ENCODE results near the gene RRAS. TPM values are rescaled to one million over a fixed set of nuclear protein-coding genes. Genes with fewer than 3 reads are reported as not detected.

Gene RRAS
- total and polyA plus RNA-seq, 2 donors from 2014 or later: 92.3 to 140 TPM

- H3K9ac ChIP-seq (ENCODE audit: low read length in 3 of 3): peak within 1 kb of the TSS; percentile 60 to 98 (median 64)
- no peaks in the 10 kb centered on the region for H3K9me3 ChIP-seq (ENCODE audit: control insufficient read depth in 2 of 3, insufficient read depth in 1 of 3, low read length in 3 of 3)
- TF ChIP-seq, protein P1, sequence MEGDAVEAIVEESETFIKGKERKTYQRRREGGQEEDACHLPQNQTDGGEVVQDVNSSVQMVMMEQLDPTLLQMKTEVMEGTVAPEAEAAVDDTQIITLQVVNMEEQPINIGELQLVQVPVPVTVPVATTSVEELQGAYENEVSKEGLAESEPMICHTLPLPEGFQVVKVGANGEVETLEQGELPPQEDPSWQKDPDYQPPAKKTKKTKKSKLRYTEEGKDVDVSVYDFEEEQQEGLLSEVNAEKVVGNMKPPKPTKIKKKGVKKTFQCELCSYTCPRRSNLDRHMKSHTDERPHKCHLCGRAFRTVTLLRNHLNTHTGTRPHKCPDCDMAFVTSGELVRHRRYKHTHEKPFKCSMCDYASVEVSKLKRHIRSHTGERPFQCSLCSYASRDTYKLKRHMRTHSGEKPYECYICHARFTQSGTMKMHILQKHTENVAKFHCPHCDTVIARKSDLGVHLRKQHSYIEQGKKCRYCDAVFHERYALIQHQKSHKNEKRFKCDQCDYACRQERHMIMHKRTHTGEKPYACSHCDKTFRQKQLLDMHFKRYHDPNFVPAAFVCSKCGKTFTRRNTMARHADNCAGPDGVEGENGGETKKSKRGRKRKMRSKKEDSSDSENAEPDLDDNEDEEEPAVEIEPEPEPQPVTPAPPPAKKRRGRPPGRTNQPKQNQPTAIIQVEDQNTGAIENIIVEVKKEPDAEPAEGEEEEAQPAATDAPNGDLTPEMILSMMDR (IDR thresholded peaks at IDR 0.05; ENCODE audit: borderline replicate concordance, extremely low read depth, insufficient read depth): no peak
- H3K27ac ChIP-seq (ENCODE audit: low read depth in 2 of 2, low read length in 2 of 2): peak within 1 kb of the TSS; percentile 88 to 95
- H3K4me1 ChIP-seq (ENCODE audit: control insufficient read depth in 2 of 3, insufficient read depth in 2 of 3, low read depth in 1 of 3, low read length in 3 of 3): peaks cover 0 to 13% (median 11%) of the 10 kb centered on the region in 3 donors
- DNase-seq (peak; percentile 97 to 99 (median 98)), FAIRE-seq (peak; percentile 77)
- H3K4me3 ChIP-seq (ENCODE audit: low read length in 3 of 3): peak within 1 kb of the TSS; percentile 65 to 98 (median 86)
- H3K27me3 ChIP-seq (ENCODE audit: control insufficient read depth, insufficient read depth, low read length): no peaks in the 10 kb centered on the region
- peaks cover 0 to 16% (median 4%) of the 10 kb centered on the region in 3 donors for H3K36me3 ChIP-seq (ENCODE audit: control insufficient read depth in 2 of 3, insufficient read depth in 3 of 3, low read length in 3 of 3)
- intact Hi-C loops (cut with DNase I): no loop called here
Measured at GRCh38 chr19:49665351-49666119, 25.6 kb upstream of the RRAS start, which contains the start of the genes BCL2L12 and IRF3. Gene BCL2L12, plus strand, starts transcription at chr19:49665933. Its CDS starts 760 bp downstream, at chr19:49666693. Gene IRF3, minus strand, starts transcription at chr19:49665857. Its CDS starts 1,019 bp downstream, at chr19:49664838.

DNA sequence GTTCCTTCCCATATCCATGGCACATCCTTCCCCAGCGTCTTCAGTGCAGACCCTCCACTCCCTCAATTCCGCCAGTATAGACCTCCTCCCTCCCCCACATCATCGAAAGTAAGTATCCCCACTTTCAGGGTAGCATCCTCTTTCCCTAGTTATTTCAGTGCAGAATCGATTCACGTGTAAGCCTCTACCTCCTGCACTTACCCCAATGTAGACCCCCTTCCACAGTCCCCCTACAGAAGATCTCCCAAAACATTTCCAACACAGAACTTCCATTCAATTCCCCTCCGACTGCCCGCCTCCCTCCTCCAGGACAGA, 25.1 kb upstream of the RRAS start:
- DNase-seq (no peak), FAIRE-seq (no peak)
- H3K36me3 ChIP-seq (ENCODE audit: control insufficient read depth in 2 of 3, insufficient read depth in 3 of 3, low read length in 3 of 3): peaks cover 0 to 16% (median 9%) of the 10 kb centered on the region in 3 donors
- H3K4me3 ChIP-seq (ENCODE audit: low read length in 3 of 3): peak overlapping the region; percentile 65 to 98 (median 86)
- peak overlapping the region; percentile 60 to 98 (median 64) for H3K9ac ChIP-seq (ENCODE audit: low read length in 3 of 3)
- TF ChIP-seq, protein P1 (IDR thresholded peaks at IDR 0.05; ENCODE audit: borderline replicate concordance, extremely low read depth, insufficient read depth): no peak
- H3K27ac ChIP-seq (ENCODE audit: low read depth in 2 of 2, low read length in 2 of 2): peak overlapping the region; percentile 88 to 95
- H3K4me1 ChIP-seq (ENCODE audit: control insufficient read depth in 2 of 3, insufficient read depth in 2 of 3, low read depth in 1 of 3, low read length in 3 of 3): peaks cover 0 to 13% (median 11%) of the 10 kb centered on the region in 3 donors
- H3K9me3 ChIP-seq (ENCODE audit: control insufficient read depth in 2 of 3, insufficient read depth in 1 of 3, low read length in 3 of 3): no peaks in the 10 kb centered on the region
- intact Hi-C loops (cut with DNase I): no loop called here
- H3K27me3 ChIP-seq (ENCODE audit: control insufficient read depth, insufficient read depth, low read length): no peaks in the 10 kb centered on the region

DNA sequence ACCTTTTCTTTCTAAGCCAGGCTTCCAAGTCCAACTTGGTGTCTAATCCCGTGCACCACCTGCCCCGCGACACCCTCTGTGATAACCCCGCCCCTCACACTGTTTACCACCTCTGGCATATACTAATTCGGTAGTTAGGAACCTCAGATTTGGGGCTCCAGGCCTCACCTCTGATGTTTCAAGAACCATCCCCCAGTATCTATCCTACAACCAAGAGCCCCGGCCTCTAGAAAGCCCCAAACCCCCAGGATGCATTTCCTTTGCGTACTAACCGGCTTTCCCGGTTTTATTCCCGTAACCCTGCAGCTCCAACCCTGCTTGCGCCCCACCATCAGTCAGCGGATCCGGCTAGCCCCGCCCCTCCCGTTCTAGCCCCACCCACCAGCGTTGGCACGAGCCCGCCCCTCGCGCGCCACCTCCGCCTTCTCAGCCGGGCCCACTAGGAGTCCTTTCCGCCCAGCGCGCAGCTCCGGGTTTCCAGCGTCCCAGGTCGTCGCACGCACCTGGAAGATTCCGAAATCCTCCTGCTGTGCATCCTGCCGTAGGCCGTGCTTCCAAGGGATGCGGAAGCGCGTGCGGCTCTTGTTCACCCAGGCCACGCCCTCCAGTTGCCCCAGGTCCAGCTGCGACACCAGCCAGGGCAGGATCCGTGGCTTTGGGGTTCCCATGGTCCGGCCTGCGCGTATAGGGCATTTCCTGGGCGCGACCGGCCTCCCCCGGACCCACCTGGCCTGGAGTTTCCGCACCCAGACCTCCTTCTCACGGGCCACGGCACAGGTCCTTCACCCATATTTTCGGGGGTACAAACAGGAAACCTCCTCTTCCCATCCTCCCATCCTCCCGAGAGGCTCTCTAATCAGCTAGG, 24.5 kb upstream of the RRAS start:
- peak overlapping the region; percentile 60 to 98 (median 64) for H3K9ac ChIP-seq (ENCODE audit: low read length in 3 of 3)
- no peaks in the 10 kb centered on the region for H3K9me3 ChIP-seq (ENCODE audit: control insufficient read depth in 2 of 3, insufficient read depth in 1 of 3, low read length in 3 of 3)
- TF ChIP-seq, protein P1 (IDR thresholded peaks at IDR 0.05; ENCODE audit: borderline replicate concordance, extremely low read depth, insufficient read depth): peak; percentile 6
- FAIRE-seq (no peak), DNase-seq (peak; percentile 91 to 97 (median 92))
- H3K27me3 ChIP-seq (ENCODE audit: control insufficient read depth, insufficient read depth, low read length): no peaks in the 10 kb centered on the region
- intact Hi-C loops (cut with DNase I): no loop called here
- H3K27ac ChIP-seq (ENCODE audit: low read depth in 2 of 2, low read length in 2 of 2): peak overlapping the region; percentile 88 to 95
- H3K4me1 ChIP-seq (ENCODE audit: control insufficient read depth in 2 of 3, insufficient read depth in 2 of 3, low read depth in 1 of 3, low read length in 3 of 3): peaks cover 0 to 13% (median 11%) of the 10 kb centered on the region in 3 donors
- H3K4me3 ChIP-seq (ENCODE audit: low read length in 3 of 3): peak overlapping the region; percentile 65 to 98 (median 86)
- peaks cover 2 to 20% (median 10%) of the 10 kb centered on the region in 3 donors for H3K36me3 ChIP-seq (ENCODE audit: control insufficient read depth in 2 of 3, insufficient read depth in 3 of 3, low read length in 3 of 3)

Data from kidney (tissue), 14 donors.